OCI-M2 (cell line): ENCODE measurements around the gene NFIC.
"Not testable (repeated sequence)": the region's sequence is repeated elsewhere in the genome, so short reads cannot be mapped to it uniquely, and the experiment has no call there.

Experiments
- DNase-seq: peaks from one replicate; lab custom pipeline; 2025; ENCODE audit not compliant: unreplicated experiment; lab: John Stamatoyannopoulos, UW

Gene NFIC

DNA sequence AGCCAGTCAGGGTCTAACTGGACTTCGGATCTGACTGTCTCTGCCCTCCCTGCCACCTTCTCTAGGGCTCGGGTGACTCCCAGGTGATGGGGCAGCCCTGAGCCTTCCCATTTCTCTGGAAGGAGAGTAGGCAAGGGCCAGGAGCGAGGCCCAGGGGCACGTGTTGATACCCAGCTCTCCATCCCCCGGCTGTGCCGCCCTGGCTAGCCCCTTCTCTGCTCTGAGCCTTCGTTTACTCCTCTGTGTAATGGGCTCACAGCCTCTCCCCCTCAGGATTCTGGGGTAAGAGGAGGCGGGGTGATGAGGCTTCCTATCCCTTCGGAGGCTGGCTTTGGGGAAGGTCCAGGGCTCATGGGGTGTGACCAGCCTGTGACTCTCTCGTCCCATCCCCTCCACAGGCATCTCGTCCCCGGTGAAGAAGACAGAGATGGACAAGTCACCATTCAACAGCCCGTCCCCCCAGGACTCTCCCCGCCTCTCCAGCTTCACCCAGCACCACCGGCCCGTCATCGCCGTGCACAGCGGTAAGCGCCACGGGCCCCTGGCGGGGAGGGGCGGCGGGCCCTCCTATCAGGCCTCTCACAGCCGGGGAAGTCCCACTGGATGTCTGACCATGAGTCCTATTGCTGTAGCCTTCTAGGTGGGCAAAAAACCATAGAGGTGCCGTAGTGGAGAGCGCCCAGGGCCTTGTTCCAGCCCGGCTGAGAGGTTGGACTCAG lies 82.4 kb downstream of the NFIC start:
- no peak for DNase-seq

GRCh38 chr19:3450796-3451411 lies 84.5 kb downstream of the NFIC start:
- DNase-seq, result no peak

GRCh38 chr19:3451451-3451866 lies 85.1 kb downstream of the NFIC start:
- no peak for DNase-seq

DNA sequence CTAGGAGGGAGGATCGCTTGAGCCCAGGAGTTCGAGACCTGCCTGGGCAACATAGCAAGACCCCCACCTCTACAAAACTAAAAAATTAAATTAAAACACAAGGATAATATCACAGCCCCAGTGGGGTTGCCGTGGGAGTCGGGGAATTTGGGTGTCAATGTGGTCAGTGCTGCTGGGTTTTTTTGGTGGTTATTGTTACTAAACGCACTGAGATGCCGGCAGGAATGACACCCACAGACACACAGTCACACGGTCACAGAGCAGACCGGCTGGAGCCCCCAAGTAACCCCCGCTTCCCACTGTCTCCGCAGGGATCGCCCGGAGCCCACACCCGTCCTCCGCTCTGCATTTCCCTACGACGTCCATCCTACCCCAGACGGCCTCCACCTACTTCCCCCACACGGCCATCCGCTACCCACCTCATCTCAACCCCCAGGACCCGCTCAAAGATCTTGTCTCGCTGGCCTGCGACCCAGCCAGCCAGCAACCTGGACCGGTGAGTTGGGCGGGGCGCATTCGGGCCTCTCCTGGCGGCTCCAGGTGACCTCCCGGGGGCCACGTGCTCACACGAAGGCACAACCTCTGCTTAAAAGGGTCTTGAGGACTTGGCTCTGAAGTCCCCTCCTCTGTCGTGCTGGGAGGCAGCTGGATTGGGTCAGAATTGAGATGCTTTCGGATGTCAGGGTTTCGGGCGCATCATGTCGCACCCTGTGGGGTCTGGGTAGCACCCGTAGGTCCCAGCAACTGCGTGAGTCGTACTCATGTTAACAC lies 86.0 kb downstream of the NFIC start:
- no peak for DNase-seq

GRCh38 chr19:3452942-3453214 lies 86.5 kb downstream of the NFIC start:
- not testable (repeated sequence) for DNase-seq

- no peak for DNase-seq
Observed at GRCh38 chr19:3453840-3454239, 87.5 kb downstream of the NFIC start.

DNA sequence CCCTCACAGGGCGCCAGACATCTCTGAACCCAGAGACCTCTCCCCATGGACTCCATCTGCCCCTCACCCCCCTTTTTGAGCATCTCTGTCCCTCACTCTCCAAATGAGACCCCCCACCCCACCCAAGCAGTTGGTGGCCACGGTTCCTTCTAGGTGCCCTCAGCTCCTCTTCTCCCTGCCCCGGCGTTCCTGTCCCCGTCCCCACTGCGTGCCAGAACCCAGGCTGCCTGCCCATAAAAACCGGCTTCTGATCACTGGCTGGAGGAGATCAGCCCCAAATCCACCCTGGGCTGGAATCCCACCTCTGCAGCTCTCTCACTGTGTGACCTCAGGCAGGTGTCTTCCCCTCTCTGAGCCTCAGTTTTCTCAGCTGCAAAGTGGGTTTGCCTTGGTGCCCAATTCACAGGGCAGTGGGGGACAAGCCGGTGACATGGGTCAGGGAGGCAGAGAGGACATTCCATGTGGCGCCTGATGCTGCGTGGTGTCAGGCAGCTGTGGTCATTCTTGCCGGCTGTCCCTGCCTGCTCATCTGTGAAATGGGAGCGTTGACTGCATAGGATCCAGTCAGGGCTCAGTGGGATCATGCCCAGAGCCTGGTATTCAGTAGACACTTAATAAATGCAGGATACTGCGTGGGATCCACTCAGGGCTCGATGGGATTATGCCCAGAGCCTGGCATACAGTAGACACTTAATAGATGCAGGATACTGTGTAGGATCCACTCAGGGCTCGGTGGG lies 88.4 kb downstream of the NFIC start:
- DNase-seq, result no peak

- no peak for DNase-seq
Observed at GRCh38 chr19:3455393-3455955, 89.1 kb downstream of the NFIC start.

DNA sequence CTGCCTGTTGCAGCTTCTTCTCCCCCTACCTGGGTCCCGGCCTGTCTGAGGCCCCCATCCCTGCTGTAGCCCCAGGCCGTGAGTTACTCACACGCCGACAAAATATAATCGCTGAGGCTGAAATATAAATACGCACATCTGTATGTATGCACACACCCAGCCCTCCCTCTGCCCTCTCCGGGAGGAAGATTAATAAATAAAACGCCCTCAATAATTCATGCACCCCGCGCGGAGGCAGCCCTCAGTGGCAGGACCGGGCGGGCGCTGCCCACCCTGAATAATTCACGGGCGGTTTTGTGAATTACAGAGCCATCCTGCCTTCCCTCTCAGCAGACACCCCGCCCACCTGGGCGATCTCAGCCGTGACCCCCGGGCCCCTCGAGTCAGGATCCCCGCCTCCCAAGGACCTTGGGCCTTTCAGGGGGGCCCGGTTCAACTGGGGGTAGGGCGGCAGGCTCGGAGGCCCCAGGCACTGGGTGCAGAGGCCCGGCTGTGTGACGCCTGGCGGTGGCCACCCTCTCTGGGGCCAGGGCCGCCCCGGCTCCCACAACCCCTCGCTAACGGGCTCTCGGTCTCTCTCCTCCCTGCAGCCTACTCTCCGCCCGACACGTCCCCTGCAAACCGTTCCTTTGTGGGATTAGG lies 89.7 kb downstream of the NFIC start:
- no peak for DNase-seq

DNA sequence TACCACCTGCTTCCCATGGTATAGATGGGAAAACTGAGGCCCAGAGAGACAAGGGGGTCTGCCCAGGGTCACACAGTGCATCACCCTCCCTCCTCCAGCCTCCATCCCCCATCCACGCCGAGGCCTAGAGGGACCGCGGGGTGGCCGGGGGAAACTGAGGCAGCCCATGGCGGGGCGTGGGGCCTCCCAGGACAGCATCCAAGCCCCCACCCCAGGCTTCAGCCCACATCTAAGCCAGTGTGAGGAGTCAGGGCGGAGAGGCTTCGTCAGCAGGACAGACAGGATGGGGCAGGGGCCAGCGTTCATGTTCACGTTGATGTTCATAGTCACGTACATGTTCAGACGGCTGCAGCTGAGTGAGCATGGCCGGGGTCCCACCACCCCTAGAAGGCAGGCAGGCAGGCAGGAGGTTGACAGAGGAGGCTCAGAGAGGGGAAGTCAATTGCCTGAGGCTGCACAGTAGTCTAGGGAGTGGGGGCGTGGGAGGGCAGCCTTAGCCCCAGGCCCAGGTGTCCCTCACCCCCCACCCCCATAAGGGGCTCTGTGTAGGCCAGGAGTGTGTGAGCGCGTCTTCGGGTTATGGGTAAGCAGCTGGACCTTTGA lies 90.6 kb downstream of the NFIC start:
- no peak for DNase-seq

- no peak for DNase-seq
Observed at GRCh38 chr19:3457528-3458228, 91.3 kb downstream of the NFIC start.

DNA sequence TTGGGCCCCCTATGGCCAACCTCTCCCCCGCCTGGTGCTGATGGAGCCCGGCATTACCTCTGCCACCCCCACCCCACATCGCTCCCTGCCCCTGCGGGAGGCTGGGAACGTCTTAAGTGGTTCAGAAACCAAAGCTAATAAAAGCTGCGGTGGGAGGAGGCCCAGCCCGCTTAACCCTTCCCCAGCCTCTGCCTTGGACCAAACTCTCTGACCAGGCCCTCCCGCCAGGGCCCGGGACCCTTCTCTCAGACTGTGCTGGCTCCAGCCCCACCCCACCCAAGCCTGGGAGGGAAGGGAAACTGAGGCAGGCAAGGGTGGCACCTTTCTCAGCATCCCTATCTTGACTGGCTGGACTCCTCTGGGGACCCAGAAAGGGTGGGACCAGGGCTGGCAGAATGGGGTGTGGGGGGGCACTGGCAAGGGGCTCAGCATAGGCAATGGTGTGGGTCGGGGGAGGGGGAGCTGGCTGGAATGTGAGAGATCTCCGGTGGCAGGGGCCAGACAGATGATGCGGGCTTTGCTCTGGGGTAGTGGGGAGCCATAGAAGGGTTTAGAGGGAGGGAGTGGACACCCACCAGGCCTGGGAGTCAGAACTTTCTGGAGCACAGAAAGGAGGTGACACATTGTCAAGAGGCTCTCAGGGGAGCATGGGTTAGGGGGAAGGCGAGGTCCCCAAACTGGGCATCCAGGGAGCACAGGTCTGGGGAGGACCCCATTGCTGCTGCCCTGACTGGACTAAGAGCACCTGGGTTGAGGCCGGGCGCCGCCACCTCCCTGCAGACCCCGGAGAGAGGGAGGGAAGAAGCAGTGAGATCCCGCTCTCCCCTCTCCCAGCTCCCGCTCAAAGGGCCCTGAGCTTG lies 92.1 kb downstream of the NFIC start:
- no peak for DNase-seq

GRCh38 chr19:3459089-3459881 lies 92.9 kb downstream of the NFIC start:
- no peak for DNase-seq

GRCh38 chr19:3459965-3460582 lies 93.7 kb downstream of the NFIC start:
- no peak for DNase-seq

GRCh38 chr19:3462991-3463713 lies 96.8 kb downstream of the NFIC start:
- DNase-seq, result no peak

- DNase-seq, result no peak
Observed at GRCh38 chr19:3463714-3464586, 97.6 kb downstream of the NFIC start.
